Measurements from ENCODE around the gene SNX17. TPM values are rescaled to one million over a fixed set of nuclear protein-coding genes. Genes with fewer than 3 reads are reported as not detected.

SNX17 gene
- total and polyA plus RNA-seq, 7 donors, result 70.5 to 102 (median 92.4) TPM

GRCh38 chr2:27376866-27377617, 6.6 kb downstream of the SNX17 start:
- Histone ChIP-seq H3K27me3 (no peaks in the 10 kb centered on the region), H3K36me3 (peaks cover 40 to 76% (median 57%) of the 10 kb centered on the region in 4 donors), H3K9me3 (no peaks in the 10 kb centered on the region), H3K4me3 (no peak overlapping the region), H3K27ac (no peak overlapping the region), H3K4me1 (peaks cover 0 to 35% (median 29%) of the 10 kb centered on the region in 4 donors)
- intact Hi-C loops (cut with DNase I), result no loop called here
- TF ChIP-seq POLR2AphosphoS5 (IDR thresholded peaks at IDR 0.05) (no peak), EP300 (IDR thresholded peaks at IDR 0.05) (no peak), POLR2A (IDR thresholded peaks at IDR 0.05) (no peak), CTCF (IDR thresholded peaks at IDR 0.05) (no peak)
- DNase-seq, result no peak
- 65 to 80% methylated on average over 10 of the region's 10 CpGs for WGBS, 2 donors

- intact Hi-C loops (cut with DNase I), result no loop called here
- no peak overlapping the region for H3K27ac ChIP-seq
- no peak overlapping the region for H3K4me3 ChIP-seq
- H3K4me1 ChIP-seq, result peaks cover 0 to 30% (median 23%) of the 10 kb centered on the region in 4 donors
- TF ChIP-seq EP300 (IDR thresholded peaks at IDR 0.05), result no peak
- TF ChIP-seq POLR2A (IDR thresholded peaks at IDR 0.05), result no peak
- no peak for TF ChIP-seq CTCF (IDR thresholded peaks at IDR 0.05)
- no peak for TF ChIP-seq POLR2AphosphoS5 (IDR thresholded peaks at IDR 0.05)
- H3K27me3 ChIP-seq, result no peaks in the 10 kb centered on the region
- H3K36me3 ChIP-seq, result peaks cover 40 to 78% (median 57%) of the 10 kb centered on the region in 4 donors
- no peaks in the 10 kb centered on the region for H3K9me3 ChIP-seq
- DNase-seq, result no peak
- WGBS, 2 donors, result 90 to 92% methylated on average over 18 of the region's 18 CpGs
These were observed 7.2 kb downstream of the SNX17 start for GRCh38 chr2:27377618-27378095.

GRCh38 chr2:27378096-27378808, 7.8 kb downstream of the SNX17 start:
- intact Hi-C loops (cut with DNase I), result no loop called here
- no peak for DNase-seq
- Histone ChIP-seq H3K27me3 (no peaks in the 10 kb centered on the region), H3K36me3 (peaks cover 41 to 76% (median 52%) of the 10 kb centered on the region in 4 donors), H3K4me1 (peaks cover 0 to 26% (median 21%) of the 10 kb centered on the region in 4 donors), H3K27ac (no peak overlapping the region), H3K4me3 (no peak overlapping the region), H3K9me3 (no peaks in the 10 kb centered on the region)
- TF ChIP-seq POLR2A (IDR thresholded peaks at IDR 0.05), result no peak
- 84 to 89% methylated on average over 29 of the region's 29 CpGs for WGBS, 2 donors

- DNase-seq, result no peak
- no peak for TF ChIP-seq POLR2A (IDR thresholded peaks at IDR 0.05)
- H3K27ac ChIP-seq, result peak overlapping the region in 3 of 4 donors; percentile 9 to 90 (median 88)
- no peaks in the 10 kb centered on the region for H3K9me3 ChIP-seq
- H3K4me1 ChIP-seq, result peaks cover 0 to 23% (median 21%) of the 10 kb centered on the region in 4 donors
- H3K36me3 ChIP-seq, result peaks cover 42 to 76% (median 48%) of the 10 kb centered on the region in 4 donors
- H3K4me3 ChIP-seq, result no peak overlapping the region
- H3K27me3 ChIP-seq, result no peaks in the 10 kb centered on the region
- intact Hi-C loops (cut with DNase I), result no loop called here
- 88 to 93% methylated on average over 9 of the region's 9 CpGs for WGBS, 2 donors
These were observed 8.4 kb downstream of the SNX17 start for GRCh38 chr2:27378809-27379290.

GRCh38 chr2:27379383-27379835, 9.0 kb downstream of the SNX17 start:
- Histone ChIP-seq H3K4me1 (peaks cover 0 to 23% (median 21%) of the 10 kb centered on the region in 4 donors), H3K27me3 (no peaks in the 10 kb centered on the region), H3K9me3 (no peaks in the 10 kb centered on the region), H3K36me3 (peaks cover 43 to 76% (median 47%) of the 10 kb centered on the region in 4 donors), H3K4me3 (peak overlapping the region in 3 of 4 donors; percentile 67 to 87 (median 76)), H3K27ac (peak overlapping the region; percentile 84 to 90 (median 88))
- no peak for DNase-seq
- intact Hi-C loops (cut with DNase I), result no loop called here
- 45 to 78% methylated on average over 2 of the region's 2 CpGs for WGBS, 2 donors
- TF ChIP-seq POLR2AphosphoS5 (IDR thresholded peaks at IDR 0.05) (no peak), EP300 (IDR thresholded peaks at IDR 0.05) (no peak), POLR2A (IDR thresholded peaks at IDR 0.05) (no peak), CTCF (IDR thresholded peaks at IDR 0.05) (no peak)
